Fibroblast of the aortic adventitia (primary cell): Measurements from ENCODE around the gene SLC6A1. TPM values are rescaled to one million over a fixed set of nuclear protein-coding genes. Genes with fewer than 3 reads are reported as not detected.

Source experiments
- DNase-seq: peaks from one replicate; pipeline ENCODE4 v3.0.0-alpha.2; 2010; ENCODE audit warnings: low read depth
- H3K4me3 ChIP-seq: 2 replicates; pipeline ENCODE4 v1.5.1; 2011; ENCODE audit warnings: low read depth, mild to moderate bottlenecking, control low read depth, low read length, moderate library complexity
- CTCF ChIP-seq: IDR thresholded peaks from 2 replicates; pipeline ENCODE4 v1.5.1; 2011; ENCODE audit warnings: mild to moderate bottlenecking, low read length, control low read depth, inconsistent platforms; ENCODE audit not compliant: insufficient read depth
- total RNA-seq: library from RNA; depleted of rRNA; stranded (reverse); fragments of >200 nt; gene quantifications from 2 replicates; pipeline ENCODE4 v1.2.3, GENCODE V29; 2012; ENCODE audit warnings: low replicate concordance

SLC6A1 gene
- total RNA-seq, 1 donor = not detected

- no peak overlapping the region for H3K4me3 ChIP-seq
- no peak for TF ChIP-seq CTCF
- no peak for DNase-seq
These were observed 4.6 kb downstream of the SLC6A1 start for GRCh38 chr3:10997196-10997595.

GRCh38 chr3:10998542-10998941 is 6.0 kb downstream of the SLC6A1 start:
- no peak overlapping the region for H3K4me3 ChIP-seq
- no peak for TF ChIP-seq CTCF
- DNase-seq = no peak

GRCh38 chr3:10999221-11000107 is 6.9 kb downstream of the SLC6A1 start:
- H3K4me3 ChIP-seq = no peak overlapping the region
- no peak for DNase-seq
- TF ChIP-seq CTCF = no peak

- DNase-seq = no peak
- H3K4me3 ChIP-seq = no peak overlapping the region
- no peak for TF ChIP-seq CTCF
These were observed 8.0 kb downstream of the SLC6A1 start for GRCh38 chr3:11000528-11000927.

- TF ChIP-seq CTCF = no peak
- DNase-seq = no peak
- no peak overlapping the region for H3K4me3 ChIP-seq
These were observed 8.6 kb downstream of the SLC6A1 start for GRCh38 chr3:11001020-11001657.

GRCh38 chr3:11001658-11002021 is 9.1 kb downstream of the SLC6A1 start:
- DNase-seq = no peak
- TF ChIP-seq CTCF = no peak
- no peak overlapping the region for H3K4me3 ChIP-seq
